A673 (cell line): ENCODE data around the gene C1orf159.
"Not testable (repeated sequence)": the region's sequence is repeated elsewhere in the genome, so short reads cannot be mapped to it uniquely, and the experiment has no call there.

ENCODE experiments used
- EZH2 ChIP-seq: fragments of 200-600 bp; sonication (generic); IDR thresholded peaks from 2 replicates; pipeline ENCODE4 v1.6.1; 2017; ENCODE audit warnings: borderline replicate concordance, low read depth, mild to moderate bottlenecking, mixed read lengths, antibody characterized with exemption, low read length; ENCODE audit not compliant: poor library complexity, severe bottlenecking
- TF ChIP-seq, protein P1 (sequence below): fragments of 300-800, 200-600 bp; sonication (generic); conservative IDR thresholded peaks from 2 replicates; pipeline ENCODE4 v1.5.1; 2017; ENCODE audit warnings: low read depth, mild to moderate bottlenecking, antibody characterized with exemption, low read length, moderate library complexity, mixed read lengths

DNA sequence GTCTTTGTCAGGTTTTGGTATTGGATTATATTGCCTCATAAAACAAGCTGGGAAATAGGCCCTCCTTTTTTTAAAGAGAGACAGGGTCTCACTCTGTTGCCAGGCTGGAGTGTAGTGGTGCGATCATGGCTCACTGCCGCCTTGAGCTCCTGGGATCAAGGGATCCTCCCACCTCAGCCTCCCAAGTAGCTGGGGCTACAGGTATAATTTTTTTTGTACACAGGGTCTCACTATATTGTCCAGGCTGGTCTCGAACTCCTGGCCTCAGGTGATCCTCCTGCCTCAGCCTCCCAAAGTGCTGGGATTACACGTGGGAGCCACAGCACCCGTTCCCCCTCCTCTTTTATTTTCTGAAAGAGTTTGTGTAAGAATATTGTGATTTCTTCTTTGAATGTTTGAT is 19.8 kb downstream of the C1orf159 start:
- TF ChIP-seq, protein P1, sequence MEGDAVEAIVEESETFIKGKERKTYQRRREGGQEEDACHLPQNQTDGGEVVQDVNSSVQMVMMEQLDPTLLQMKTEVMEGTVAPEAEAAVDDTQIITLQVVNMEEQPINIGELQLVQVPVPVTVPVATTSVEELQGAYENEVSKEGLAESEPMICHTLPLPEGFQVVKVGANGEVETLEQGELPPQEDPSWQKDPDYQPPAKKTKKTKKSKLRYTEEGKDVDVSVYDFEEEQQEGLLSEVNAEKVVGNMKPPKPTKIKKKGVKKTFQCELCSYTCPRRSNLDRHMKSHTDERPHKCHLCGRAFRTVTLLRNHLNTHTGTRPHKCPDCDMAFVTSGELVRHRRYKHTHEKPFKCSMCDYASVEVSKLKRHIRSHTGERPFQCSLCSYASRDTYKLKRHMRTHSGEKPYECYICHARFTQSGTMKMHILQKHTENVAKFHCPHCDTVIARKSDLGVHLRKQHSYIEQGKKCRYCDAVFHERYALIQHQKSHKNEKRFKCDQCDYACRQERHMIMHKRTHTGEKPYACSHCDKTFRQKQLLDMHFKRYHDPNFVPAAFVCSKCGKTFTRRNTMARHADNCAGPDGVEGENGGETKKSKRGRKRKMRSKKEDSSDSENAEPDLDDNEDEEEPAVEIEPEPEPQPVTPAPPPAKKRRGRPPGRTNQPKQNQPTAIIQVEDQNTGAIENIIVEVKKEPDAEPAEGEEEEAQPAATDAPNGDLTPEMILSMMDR: not testable (repeated sequence)
- not testable (repeated sequence) for TF ChIP-seq EZH2
